Stimulated activated CD4-positive, alpha-beta T cell treated with anti-CD3 and anti-CD28 coated beads, TNF-alpha, amount 100 ng/mL, for 48 hours (primary cell): ENCODE results near the gene CD160.
A peak's percentile ranks its signal among the peaks of the same experiment; 100 is the strongest.
"Not testable (repeated sequence)": the region's sequence is repeated elsewhere in the genome, so short reads cannot be mapped to it uniquely, and the experiment has no call there.

Experiments used
- DNase-seq, 3 donors: peaks; one replicate each; pipeline ENCODE4 v3.0.0-alpha.2; 2020; ENCODE audit warnings: low read depth in 3 of 3

CD160 gene

GRCh38 chr1:145719230-145720079 is at the start of gene CD160:
Gene CD160, plus strand, starts transcription at chr1:145719499. Its CDS starts 8,829 bp downstream, at chr1:145728328.
- DNase-seq, result no peak

DNA sequence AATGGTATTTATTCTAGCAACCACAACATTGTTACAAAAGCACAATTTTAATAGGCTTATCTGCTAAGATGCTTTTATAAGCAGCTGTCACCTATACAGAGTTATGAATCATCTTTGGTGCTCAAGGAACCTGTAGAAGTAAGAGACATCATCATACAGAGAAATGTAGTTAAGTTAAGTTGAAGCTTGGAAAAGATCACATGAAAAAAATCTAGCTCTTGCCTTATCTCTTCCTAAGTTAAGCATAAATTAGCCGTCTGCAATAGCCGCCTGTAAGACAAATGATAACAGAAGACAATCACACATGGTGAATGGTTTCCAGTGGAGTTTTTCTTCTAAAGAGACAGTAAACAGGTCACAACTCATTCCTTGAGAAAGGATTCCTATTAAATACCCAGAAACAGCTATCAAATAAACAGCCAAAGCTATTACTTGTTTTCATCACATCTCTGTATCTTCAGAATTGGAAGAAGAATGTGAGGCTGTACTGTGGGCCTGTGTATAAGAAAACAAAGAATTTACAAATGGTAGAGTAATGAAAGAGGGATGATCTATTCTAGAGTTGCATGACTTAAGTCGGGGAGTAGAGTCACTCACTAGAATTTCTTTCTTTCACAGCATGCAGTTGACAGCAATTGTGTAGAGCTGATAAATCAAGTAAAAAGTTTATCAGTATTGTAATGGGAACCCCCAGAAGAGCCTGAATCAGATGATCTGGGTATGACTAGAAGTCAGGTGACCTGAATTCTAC is 48.1 kb upstream of the CD160 start:
- not testable (repeated sequence) for DNase-seq

GRCh38 chr1:145673217-145673616 is 46.1 kb upstream of the CD160 start:
- DNase-seq, result not testable (repeated sequence)

DNA sequence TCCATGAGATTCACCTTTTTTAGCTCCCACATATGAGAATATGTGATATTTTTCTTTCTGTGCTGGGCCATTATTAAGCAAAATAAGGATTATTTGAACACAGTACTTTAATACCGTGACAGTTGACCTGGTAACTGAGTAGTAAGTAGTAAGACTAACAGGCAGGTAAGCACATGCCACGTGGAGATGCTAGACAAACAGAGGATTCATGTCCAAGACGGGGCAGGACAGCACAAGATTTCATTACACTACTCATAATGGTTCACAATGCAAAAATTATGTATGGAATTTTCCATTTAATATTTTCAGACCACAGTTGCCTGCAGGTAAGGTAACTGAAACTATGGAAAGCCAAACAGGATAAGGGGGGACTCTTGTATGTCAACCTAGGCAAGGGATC is 34.4 kb upstream of the CD160 start:
- not testable (repeated sequence) for DNase-seq

- DNase-seq, result not testable (repeated sequence)
These were observed 33.2 kb upstream of the CD160 start for GRCh38 chr1:145686078-145686477.

GRCh38 chr1:145688328-145688727 is 31.0 kb upstream of the CD160 start:
- no peak for DNase-seq

- DNase-seq, result no peak
These were observed 30.4 kb upstream of the CD160 start for GRCh38 chr1:145688924-145689323.

DNA sequence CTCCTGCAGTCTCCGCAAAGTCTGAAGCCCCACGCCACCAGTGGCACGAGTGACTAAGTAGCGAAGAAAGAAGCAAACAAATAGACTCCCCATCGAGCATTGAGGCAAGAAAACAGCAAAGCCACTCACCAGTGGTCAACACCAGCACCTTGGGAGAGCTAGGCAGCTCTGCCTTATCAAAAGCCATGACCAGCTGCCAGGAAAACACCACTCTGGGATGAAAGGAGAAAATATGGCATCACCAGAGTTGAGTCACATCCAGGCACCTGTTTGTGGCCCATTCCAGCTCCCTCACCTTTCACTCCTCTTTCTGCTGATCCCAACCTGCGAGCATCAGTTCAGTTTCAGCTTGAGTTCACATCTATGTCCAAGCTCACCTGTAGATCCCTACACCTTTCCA is 29.4 kb upstream of the CD160 start:
- DNase-seq, result no peak

- DNase-seq, result peak in 1 of 3 donors; percentile 3
These were observed 28.4 kb upstream of the CD160 start for GRCh38 chr1:145690587-145691558.

- DNase-seq, result no peak
These were observed 26.4 kb upstream of the CD160 start for GRCh38 chr1:145692785-145693443.

DNA sequence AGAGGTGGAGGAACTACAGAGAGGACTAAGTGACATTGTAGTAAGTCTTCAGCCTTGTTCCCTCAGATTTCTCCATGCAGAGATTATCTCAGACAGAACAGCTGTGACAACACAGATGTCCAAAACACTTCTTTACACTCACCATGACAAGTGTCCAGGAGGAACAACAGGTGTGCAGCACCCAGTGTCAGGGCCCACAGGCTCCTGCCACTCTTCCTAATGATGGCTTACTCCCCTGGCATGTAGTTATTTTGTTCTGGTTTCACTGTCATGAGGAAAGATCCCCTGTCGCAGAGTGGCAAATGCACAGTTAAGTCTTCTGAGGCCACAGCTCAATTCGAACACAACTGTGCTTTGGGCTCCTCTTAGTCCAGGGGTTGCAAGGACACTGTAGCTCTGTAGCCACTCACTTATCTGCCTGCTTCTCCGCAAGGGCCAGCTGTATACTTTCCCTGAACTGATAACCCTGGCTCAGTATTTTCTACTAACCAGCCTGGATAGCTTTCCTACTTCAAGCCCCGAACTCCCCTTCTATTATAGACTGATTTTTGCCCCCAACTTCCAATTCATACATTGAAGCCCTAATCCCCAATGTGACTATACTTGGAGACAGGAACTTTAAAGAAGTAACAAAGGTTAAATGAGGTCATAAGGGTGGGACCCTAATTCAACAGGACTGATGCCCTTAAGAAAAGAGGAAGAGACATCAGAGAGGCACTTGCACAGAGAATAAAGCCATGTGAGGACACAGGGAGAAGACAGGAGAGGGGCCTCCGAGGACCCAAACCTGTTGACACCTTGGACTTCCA is 23.3 kb upstream of the CD160 start:
- DNase-seq, result no peak

DNA sequence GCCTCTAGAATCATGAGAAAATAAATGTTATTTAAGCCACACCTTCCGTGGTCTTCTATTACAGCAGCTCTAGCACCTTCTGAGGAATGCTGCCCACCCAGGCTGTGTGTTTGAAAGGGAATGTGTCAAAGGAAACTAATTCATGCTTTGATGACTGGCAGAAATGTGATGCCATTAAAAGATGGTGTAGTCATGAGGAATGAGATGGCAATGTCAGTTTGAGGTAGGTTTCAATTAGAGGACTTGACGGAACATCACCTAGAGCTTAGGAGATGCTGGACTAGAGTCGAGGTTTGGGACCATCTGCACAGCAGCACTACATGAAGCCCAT is 22.7 kb upstream of the CD160 start:
- DNase-seq, result no peak

- no peak for DNase-seq
These were observed 17.9 kb upstream of the CD160 start for GRCh38 chr1:145701306-145701862.

- DNase-seq, result no peak
These were observed 17.2 kb upstream of the CD160 start for GRCh38 chr1:145702052-145702451.

DNA sequence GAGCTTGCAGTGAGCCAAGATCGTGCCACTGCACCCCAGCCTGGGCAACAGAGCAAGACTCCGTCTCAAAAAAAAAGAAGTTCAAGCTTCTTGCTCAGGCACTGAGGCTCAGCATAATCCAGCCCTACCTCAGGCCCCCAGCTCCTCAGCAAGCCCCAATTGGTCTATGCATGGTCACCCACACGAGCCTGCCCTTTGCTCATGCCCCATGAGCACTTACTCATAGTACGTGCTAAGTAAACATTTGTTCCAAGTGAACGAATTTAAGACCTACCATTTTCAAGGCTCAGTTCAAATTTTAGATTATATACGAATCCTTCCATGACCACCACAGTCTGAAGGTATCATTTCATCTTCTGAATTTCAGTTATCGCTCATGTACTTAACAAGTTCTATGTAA is 16.5 kb upstream of the CD160 start:
- DNase-seq, result no peak

DNA sequence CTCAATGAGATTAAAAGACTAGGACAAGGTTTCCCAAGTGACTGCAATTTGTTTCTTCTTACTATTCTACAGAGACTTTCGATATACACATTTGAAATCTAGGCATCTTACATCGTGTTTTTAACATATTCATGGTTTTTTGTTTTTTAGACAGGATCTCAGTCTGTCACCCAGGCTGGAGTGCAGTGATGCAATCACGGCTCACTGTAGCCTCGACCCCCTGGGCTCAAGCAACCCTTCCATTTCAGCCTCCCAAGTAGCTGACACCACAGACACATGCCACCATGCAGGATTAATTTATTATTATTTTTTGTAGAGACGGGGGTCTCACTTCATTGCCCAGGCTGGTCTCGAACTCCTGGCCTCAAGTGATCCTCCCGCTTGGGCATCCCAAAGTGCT is 13.7 kb upstream of the CD160 start:
- DNase-seq, result no peak

DNA sequence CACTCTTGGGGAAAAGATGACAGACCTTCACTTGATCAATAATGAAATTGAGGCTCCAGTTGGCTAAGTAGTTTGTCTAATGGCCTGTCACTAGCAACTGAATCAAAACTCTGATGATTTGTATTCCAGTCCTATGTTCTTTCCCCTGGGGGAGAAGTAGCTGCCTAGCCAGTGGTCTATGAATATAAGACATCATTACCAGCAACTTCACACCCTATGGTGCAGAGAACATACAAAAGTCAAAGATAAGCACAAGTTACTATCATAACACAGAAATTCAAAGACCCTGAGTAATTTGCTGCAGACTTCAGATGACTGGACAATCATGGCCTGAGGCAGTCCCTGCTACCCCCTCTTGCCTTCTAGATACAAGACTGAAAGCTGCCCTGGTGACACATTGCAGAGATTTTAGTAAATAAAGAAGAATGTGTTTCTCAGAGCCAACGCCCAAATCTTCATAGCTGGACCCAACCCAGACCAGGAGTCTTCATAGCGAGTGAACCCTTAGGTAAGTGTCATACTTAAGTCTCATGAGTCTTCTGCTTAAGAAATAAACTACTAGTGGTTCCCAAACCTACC is 13.1 kb upstream of the CD160 start:
- DNase-seq, result no peak

DNA sequence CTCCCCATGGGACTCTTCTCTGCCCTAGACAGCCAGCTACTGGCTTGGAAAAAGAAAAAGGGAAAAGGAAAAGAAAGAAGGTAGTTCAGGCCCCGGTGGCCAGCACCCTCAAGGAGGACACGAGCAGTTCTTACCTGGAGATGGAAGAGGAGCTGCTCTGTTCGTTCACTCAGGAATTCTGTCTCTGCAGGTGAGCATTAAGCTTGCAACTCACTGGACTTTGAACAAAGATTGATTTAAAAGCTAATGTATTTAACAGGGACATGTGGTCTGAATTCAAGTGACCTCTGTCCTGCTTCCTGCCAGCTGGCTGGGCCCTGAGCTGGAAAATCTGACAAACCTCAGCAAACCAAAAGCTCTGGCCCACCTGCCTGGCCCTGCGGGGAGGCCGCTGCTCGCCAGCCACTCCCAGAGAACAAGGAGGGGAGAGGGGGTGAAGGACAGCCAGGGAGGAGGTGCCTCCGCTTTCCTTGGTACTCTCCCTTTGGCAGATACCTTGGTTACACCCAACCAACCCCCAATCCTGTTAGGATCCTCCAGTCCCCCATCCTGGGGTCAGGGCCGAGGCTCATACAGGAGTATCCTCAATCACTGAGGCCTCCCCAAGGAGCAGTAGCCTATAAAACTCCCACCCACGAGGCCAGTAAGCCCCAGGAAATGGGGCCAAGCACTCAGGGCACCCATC is 12.0 kb upstream of the CD160 start, which contains the start of gene PDZK1:
Gene PDZK1, minus strand, starts transcription at position 186 of the 685 bp plus-strand sequence. CDS start 19,347 bp downstream, outside the sequence.
- DNase-seq, result no peak

- no peak for DNase-seq
These were observed 11.2 kb upstream of the CD160 start for GRCh38 chr1:145708063-145708462.
